ENCODE results near the gene FBRSL1. TPM values are rescaled to one million over a fixed set of nuclear protein-coding genes. Genes with fewer than 3 reads are reported as not detected.

The FBRSL1 gene
- total RNA-seq, 1 donor from 2014 or later: 7.5 TPM

DNA sequence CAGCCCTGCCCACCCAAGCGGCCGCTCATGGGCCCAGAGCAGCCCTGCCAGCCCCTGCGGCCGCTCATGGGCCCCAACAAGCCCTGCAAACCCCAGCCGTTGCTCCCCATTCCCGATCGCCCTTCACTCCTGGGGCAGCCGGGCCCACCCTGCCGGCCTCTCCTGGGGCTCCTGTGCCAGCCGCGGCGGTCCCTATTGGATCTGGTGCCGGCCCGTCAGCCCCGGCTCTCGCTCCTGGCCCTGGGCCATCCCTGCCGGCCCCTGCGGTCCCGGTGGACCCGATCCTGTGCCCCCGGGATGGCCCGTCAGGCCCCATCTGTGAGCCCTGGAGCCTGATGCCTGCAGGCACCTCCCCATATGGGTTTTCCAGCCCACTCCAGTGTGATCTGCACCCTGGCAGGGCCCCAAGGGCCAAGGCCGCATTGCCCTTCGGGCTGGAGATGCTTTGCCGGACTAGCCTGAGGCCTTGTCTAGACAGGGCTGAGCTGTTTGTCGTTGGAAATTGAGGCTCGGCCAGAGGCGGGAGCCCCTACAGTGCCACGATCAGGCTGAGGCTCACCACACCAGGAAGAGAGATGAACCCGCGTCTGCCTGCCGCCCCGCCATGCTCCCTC, 20.3 kb downstream of the FBRSL1 start:
- DNase-seq (ENCODE audit: low spot score): no peak

- no peak for DNase-seq (ENCODE audit: low spot score)
Measured at GRCh38 chr12:132510746-132511477, 21.0 kb downstream of the FBRSL1 start.

GRCh38 chr12:132511516-132512196, 21.7 kb downstream of the FBRSL1 start:
- no peak for DNase-seq (ENCODE audit: low spot score)

DNA sequence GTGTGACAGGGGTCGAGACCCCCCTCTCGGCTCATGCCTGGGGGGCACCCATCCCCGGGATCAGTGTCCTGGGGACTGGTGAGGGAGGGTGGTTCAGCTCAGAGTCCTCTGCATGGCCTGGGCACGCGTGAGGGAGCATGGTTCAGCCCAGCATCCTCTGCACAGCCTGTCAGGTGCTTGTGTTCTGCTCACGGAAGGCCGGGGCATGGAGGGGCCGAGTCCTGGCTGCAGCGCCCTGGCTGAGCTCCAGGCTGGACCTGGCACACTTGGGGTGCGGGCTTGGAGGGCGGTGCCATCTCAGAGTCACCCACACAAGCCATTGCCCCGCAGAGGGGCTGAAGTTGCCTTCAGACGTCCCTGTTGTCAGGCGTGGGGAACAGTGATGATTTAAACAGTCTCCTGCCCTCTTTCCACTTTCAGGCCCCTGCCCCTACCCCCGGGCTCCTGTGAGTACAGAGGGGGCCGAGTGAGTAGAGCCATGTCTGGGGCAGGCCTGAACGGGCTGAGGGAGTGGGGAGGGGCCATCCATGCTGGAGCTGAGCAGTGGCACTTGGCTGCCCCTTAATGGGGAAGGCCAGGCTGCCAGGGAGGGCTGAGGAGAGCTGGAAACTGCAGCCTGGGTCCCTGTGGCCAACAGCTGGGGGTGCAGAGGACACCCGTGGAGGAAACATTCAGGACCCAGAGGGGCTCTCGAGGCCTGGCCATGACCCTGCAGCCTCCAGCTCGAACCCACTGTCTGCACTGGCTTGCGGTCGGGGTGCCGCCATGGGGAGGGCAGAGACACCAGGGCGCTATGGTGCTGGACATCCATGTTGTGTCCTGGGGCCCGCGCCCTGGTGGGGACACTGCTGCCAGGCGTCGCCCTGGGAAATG, 22.5 kb downstream of the FBRSL1 start:
- no peak for DNase-seq (ENCODE audit: low spot score)

- no peak for DNase-seq (ENCODE audit: low spot score)
Measured at GRCh38 chr12:132513070-132513398, 23.1 kb downstream of the FBRSL1 start.

DNA sequence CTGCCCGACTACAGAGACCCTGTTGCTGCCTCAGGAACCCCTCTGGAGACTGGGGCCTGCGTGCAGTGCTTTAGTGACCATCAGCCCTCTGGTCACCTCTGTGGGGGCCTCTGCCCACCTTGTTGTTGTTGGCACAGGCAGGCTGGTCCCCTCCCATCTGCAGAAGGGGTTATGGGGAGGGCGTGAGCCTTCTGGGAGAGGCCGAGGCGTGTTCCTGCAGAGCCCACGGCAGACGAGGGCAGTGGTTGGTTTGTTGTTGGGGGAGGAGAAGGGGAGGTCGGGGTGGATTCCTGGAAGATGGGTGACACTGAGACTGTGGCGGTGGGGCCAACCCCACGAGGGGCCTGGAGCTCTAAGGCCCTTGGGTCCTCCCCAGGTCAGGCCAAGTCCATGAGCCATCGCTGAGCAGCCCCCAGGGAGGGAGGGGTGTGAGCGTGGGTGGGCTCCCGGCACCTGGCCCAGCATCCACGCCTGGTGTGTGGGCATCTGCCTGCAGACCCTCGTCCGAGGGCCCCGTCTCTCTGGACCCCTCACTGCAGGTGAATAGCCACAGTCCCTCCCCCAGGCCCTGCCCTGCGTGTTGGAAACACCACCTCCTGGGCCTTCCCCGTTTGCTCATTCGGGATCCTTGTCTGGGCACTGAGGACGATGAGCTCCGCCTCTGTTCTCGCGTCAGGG, 23.6 kb downstream of the FBRSL1 start:
- no peak for DNase-seq (ENCODE audit: low spot score)

DNA sequence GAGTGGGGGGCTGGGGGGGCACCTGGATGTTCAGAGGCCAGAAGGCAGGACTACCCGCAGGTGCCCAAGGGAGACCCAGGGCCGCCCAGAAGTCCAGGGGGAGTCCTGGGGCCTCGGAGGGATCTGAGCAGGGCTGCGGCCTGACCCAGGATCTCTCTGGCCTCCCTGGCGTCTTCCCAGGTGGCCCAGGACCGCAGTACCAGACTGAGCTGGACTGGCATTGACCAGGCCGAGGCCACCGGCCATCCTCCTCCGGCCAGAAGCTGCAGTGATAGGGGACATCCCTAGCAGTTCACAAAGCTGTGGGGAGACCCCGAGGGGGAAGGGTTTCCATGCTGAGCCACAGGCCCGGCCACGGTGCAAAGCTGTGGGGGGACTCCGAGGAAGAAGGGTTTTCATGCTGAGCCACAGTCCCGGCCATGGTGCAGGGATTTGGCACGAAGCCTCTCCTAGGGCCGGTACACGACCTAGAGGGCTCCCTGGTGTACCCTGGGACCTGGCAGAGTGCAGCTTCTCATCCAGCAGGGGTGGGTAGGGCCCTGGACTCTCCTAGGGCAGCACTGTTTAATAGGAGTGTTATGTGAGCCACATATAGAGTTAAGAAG, 24.4 kb downstream of the FBRSL1 start:
- DNase-seq (ENCODE audit: low spot score): no peak

- DNase-seq (ENCODE audit: low spot score): no peak
Measured at GRCh38 chr12:132514838-132515237, 24.9 kb downstream of the FBRSL1 start.

DNA sequence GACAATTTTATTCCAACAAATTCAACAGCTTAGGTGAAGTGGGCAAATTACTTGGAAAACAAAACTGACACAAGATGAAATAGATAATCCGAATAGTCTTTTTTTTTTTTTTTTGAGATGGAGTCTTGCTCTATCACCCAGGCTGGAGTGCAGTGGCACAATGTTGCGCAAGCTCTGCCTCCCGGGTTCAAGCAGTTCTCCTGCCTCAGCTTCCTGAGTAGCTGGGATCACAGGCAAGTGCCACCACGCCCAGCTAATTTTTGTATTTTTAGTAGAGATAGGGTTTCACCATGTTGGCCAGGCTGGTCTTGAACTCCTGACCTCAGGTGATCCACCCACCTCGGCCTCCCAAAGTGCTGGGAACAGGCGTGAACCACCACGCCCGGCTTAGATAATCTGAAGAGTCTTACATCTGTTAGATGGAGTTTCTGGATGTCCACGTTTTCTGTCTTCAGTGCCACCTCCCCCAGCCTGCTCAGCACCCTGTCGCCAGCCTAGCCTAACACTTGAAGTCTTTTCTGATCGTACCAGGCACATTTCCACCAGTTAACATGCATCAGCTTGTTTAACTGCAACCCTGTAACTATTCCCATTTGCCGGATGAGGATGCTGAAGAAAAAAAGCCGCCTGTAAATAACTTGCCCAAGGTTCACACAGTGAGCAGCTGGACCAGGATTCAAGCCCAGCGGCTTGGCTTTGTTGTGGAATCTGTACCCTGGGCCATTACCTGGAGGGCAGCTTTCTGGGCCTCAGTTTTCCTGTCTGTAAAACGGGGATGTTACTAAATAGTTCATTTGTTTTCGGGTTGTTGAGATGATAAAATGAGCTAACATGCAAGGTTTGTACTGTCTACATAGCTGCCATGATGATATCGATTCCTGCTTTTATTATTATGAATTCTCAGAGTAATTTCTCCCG, 26.4 kb downstream of the FBRSL1 start:
- no peak for DNase-seq (ENCODE audit: low spot score)

- DNase-seq (ENCODE audit: low spot score): no peak
Measured at GRCh38 chr12:132517013-132517739, 27.2 kb downstream of the FBRSL1 start.

DNA sequence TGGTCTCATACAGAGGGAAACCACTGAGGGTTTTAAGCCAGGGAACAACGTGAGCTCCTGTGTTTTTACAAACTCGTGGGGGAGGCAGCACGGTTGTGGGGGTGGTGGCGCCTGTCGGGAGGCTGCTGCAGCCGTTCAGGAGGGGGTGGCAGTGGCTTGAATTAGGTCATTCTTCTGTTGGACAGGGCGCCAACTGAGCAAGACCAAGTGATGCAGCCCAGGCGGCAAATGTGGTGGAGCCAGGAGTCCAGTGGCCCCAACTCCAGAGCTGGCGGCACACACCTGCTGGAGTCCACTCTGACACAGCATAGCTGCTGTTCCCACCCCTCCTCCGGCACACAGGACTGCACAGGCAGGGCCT, 27.8 kb downstream of the FBRSL1 start:
- DNase-seq (ENCODE audit: low spot score): no peak

GRCh38 chr12:132518354-132518992, 28.5 kb downstream of the FBRSL1 start:
- DNase-seq (ENCODE audit: low spot score): no peak

DNA sequence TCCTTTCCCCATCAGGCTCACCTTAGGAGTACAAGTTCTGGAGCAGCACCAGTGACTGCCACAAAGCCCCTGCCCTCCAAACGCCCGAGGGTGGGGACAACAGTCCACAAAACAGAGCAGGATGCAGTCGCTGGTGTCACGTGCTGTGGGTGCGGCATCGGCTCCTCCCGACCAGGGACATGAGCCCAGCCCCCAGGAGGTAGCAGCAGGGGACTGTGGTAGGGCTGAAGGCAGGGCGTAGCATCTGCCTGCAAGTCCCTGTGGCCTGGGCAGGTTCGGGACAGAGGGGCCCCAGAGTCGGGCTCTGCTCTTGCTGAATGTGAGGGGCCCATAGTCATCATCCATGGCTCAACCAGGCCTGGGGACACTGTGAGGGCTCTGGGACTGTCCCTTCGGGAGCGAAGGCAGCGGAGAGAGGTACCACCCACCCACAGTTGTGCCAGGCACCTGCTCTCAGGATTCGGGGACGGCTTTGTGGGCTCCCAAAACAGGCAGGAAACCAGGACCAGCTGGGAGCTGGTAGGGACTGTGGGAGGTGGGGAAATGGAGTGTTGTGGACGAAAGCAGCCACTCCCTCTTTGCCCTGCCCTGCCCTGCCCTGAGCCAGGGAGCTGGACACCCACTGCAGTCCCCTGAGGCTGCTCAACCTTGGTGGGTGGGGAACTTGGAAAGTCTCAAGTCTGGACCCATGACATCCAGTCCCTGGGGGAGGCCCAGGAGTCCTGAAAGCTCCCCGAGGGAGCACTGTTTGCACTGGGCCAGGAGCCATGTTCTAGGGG, 30.7 kb downstream of the FBRSL1 start:
- no peak for DNase-seq (ENCODE audit: low spot score)

DNA sequence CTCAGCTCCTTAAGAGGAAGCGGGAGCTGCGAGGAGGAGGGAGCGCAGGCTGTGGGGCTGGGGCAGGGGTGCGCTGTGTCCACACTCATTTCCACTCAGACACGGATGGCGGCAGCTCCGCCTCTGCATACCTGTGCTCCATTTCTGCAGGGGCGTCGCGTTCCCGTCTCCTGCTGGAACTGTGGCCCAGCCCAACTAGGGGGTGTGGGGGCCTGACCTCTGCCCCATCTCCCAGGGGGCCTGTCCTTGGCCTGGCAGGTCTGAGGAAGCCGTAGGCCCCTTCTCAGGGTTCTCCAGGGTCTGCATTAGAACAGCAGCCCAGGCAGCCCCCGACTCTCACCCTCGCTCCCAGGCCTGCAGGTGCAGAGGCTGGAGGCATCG, 31.2 kb downstream of the FBRSL1 start:
- DNase-seq (ENCODE audit: low spot score): no peak

GRCh38 chr12:132521712-132522292, 31.9 kb downstream of the FBRSL1 start:
- no peak for DNase-seq (ENCODE audit: low spot score)

- DNase-seq (ENCODE audit: low spot score): no peak
Measured at GRCh38 chr12:132522592-132523380, 32.8 kb downstream of the FBRSL1 start.

All from umbilical cord (tissue), 2 donors.